HepG2 (cell line): ENCODE data around the gene WDFY1. TPM values are rescaled to one million over a fixed set of nuclear protein-coding genes. Genes with fewer than 3 reads are reported as not detected.

Experiments
- ATAC-seq: fragments of 200-7000 bp; cut with Tn5 transposase; 3 replicates; pipeline ENCODE4 v1.9.1; 2020; ENCODE audit warnings: mild to moderate bottlenecking, moderate library complexity
- BruUV-seq: library from RNA; stranded (reverse); fragments of 400-500 nt; replicated peaks from 2 replicates; lab custom pipeline; 2021; lab: Mats Ljungman, UMichigan
- CTCF ChIA-PET: fragments of 300-600 bp; formaldehyde crosslinking; extraction: SDS; loops from one replicate; lab custom pipeline; 2021; ENCODE audit warnings: low total read pairs, inconsistent platforms, low intra/inter-chr PET ratio; lab: Yijun Ruan, JAX
- POLR2A ChIA-PET: fragments of 350-600 bp; sonication (Branson Sonifier 250); formaldehyde crosslinking; loops from one replicate; lab custom pipeline; 2020; ENCODE audit warnings: antibody characterized with exemption, inconsistent platforms; lab: Yijun Ruan, JAX
- DNase-seq: peaks from one replicate; pipeline ENCODE4 v3.0.0-alpha.2; 2015; ENCODE audit warnings: low spot score
- FAIRE-seq: peaks from 3 replicates; lab custom pipeline; 2011; peaks lifted over from hg19 to GRCh38; lab: Jason Lieb, UNC
- H2AFZ ChIP-seq: one replicate; pipeline ENCODE4 v1.6.1; 2011; ENCODE audit warnings: low read length, inconsistent platforms
- H3K27ac ChIP-seq: fragments of 300-600 bp; 3 replicates; pipeline ENCODE4 v1.8.0; 2011; ENCODE audit warnings: mixed run types, mild to moderate bottlenecking, mixed read lengths, low read length, inconsistent platforms; ENCODE audit not compliant: insufficient read depth; ENCODE audit errors: extremely low read length
- H3K27me3 ChIP-seq, 2 experiments: fragments of 200-600 bp in 1 of 2; 2 replicates in 1 of 2; 3 replicates in 1 of 2; pipeline versions ENCODE4 v1.6.0 to v1.8.0; 2011; ENCODE audit warnings: low read length in 2 of 2, mild to moderate bottlenecking in 2 of 2, moderate library complexity in 2 of 2, inconsistent platforms in 1 of 2; ENCODE audit not compliant: insufficient read depth in 2 of 2, control insufficient read depth in 1 of 2
- H3K36me3 ChIP-seq, 2 experiments: fragments of 200-600 bp in 1 of 2; replicated peaks in 1 of 2; 2 replicates in 1 of 2; 3 replicates in 1 of 2; pipeline versions ENCODE4 v1.5.1 to v1.8.0; 2011; ENCODE audit warnings: low read length in 2 of 2, inconsistent platforms in 1 of 2; ENCODE audit not compliant: insufficient read depth in 2 of 2, control insufficient read depth in 1 of 2
- H3K4me1 ChIP-seq: 2 replicates; pipeline ENCODE4 v1.5.1; 2012; ENCODE audit warnings: low read length, inconsistent platforms; ENCODE audit not compliant: insufficient read depth
- H3K4me2 ChIP-seq: 2 replicates; pipeline ENCODE4 v1.6.0; 2011; ENCODE audit warnings: low read depth, low read length, inconsistent platforms
- H3K4me3 ChIP-seq, 3 experiments: fragments of 200-600 bp in 1 of 3; sonication (generic), shearing (Covaris generic) in 1 of 3; replicated peaks in 1 of 3; 2 replicates each; pipeline ENCODE4 v1.5.1; 2011 to 2016; ENCODE audit warnings: low read length in 3 of 3, inconsistent platforms in 2 of 3, low read depth in 2 of 3, mild to moderate bottlenecking in 2 of 3, control low read depth in 1 of 3, mixed read lengths in 1 of 3; ENCODE audit not compliant: insufficient read depth in 1 of 3
- H3K79me2 ChIP-seq: one replicate; pipeline ENCODE4 v1.6.1; 2011; ENCODE audit warnings: low read length, inconsistent platforms; ENCODE audit not compliant: insufficient read depth
- H3K9ac ChIP-seq: 2 replicates; pipeline ENCODE4 v1.6.0; 2011; ENCODE audit warnings: mild to moderate bottlenecking, low read depth, low read length, inconsistent platforms; ENCODE audit not compliant: insufficient read depth
- H3K9me3 ChIP-seq: 2 replicates; pipeline ENCODE4 v1.5.1; 2012; ENCODE audit warnings: mild to moderate bottlenecking, low read length
- H4K20me1 ChIP-seq: 2 replicates; pipeline ENCODE4 v1.6.0; 2011; ENCODE audit warnings: inconsistent platforms, mild to moderate bottlenecking, low read length, moderate library complexity; ENCODE audit not compliant: insufficient read depth
- ARID2 ChIP-seq: sonication (generic); formaldehyde crosslinking; IDR thresholded peaks from 2 replicates; pipeline ENCODE4 v1.8.1; 2022; ENCODE audit warnings: mild to moderate bottlenecking, missing genetic modification reagents, borderline replicate concordance
- CREB1 ChIP-seq, 2 experiments: fragments of 450-650 bp in 1 of 2; IDR thresholded peaks; 2 replicates each; pipeline ENCODE4 v1.6.1; 2016 to 2017; ENCODE audit warnings: control low read depth in 1 of 2, mild to moderate bottlenecking in 1 of 2, missing compliant biosample characterization in 1 of 2, missing genetic modification characterization in 1 of 2
- DR1 ChIP-seq: sonication (generic); formaldehyde crosslinking; IDR thresholded peaks from 2 replicates; pipeline ENCODE4 v1.8.0; 2021; ENCODE audit warnings: mild to moderate bottlenecking, missing genetic modification reagents, inconsistent platforms
- FOXA1 ChIP-seq, 2 experiments: fragments of 450-650 bp in 1 of 2; sonication (generic) in 1 of 2; formaldehyde crosslinking in 1 of 2; IDR thresholded peaks; 2 replicates each; pipeline versions ENCODE4 v1.4.0 to v1.6.1; 2016 to 2020; ENCODE audit warnings: missing genetic modification reagents in 1 of 2
- FOXM1 ChIP-seq: sonication (generic); formaldehyde crosslinking; IDR thresholded peaks from 2 replicates; pipeline ENCODE4 v1.5.0; 2020; ENCODE audit warnings: missing genetic modification reagents
- GZF1 ChIP-seq: sonication (generic); formaldehyde crosslinking; IDR thresholded peaks from 2 replicates; pipeline ENCODE4 v1.5.1; 2020; ENCODE audit warnings: mild to moderate bottlenecking, missing genetic modification reagents
- HCFC1 ChIP-seq: fragments of 150-350 bp; IDR thresholded peaks from 2 replicates; pipeline ENCODE4 v1.6.1; 2014; ENCODE audit warnings: low read depth, low read length
- MTA1 ChIP-seq: sonication (generic); formaldehyde crosslinking; IDR thresholded peaks from 2 replicates; pipeline ENCODE4 v1.4.0; 2020; ENCODE audit warnings: missing genetic modification reagents, mild to moderate bottlenecking, borderline replicate concordance
- MYC ChIP-seq: sonication (generic); formaldehyde crosslinking; IDR thresholded peaks from 2 replicates; pipeline ENCODE4 v1.9.0; 2021; ENCODE audit warnings: missing genetic modification reagents, borderline replicate concordance
- SOX6 ChIP-seq, 2 experiments: fragments of 450-650 bp in 1 of 2; sonication (generic) in 1 of 2; formaldehyde crosslinking in 1 of 2; IDR thresholded peaks; 2 replicates each; pipeline versions ENCODE4 v1.4.0 to v1.6.1; 2017 to 2020; ENCODE audit warnings: antibody characterized with exemption in 1 of 2, mild to moderate bottlenecking in 1 of 2, missing genetic modification reagents in 1 of 2
- ZNF44 ChIP-seq: sonication (generic); formaldehyde crosslinking; IDR thresholded peaks from 2 replicates; pipeline ENCODE4 v1.5.1; 2020; ENCODE audit warnings: mild to moderate bottlenecking, missing genetic modification reagents
- WGBS: methylation state at CpG from one replicate; pipeline ENCODE4 v1.1.6; 2017; ENCODE audit warnings: low lambda C conversion rate; 5-methylcytosine and 5-hydroxymethylcytosine counted together
- in situ Hi-C: cut with HindIII; loops from 2 replicates; pipeline ENCODE4 v1.10.0; 2017; ENCODE audit warnings: low pct_unique_long_range_greater_than_20kb; ENCODE audit not compliant: extremely low pct_ligation_motif_present
- intact Hi-C: fragments of 100-400 bp; cut with micrococcal nuclease; formaldehyde crosslinking; loops from one replicate; pipeline ENCODE4 v1.10.0; 2022; ENCODE audit not compliant: unreplicated experiment
- polyA plus RNA-seq, 8 experiments: library from polyadenylated mRNA; depleted of rRNA in 3 of 8; stranded (reverse) in 7 of 8; unstranded in 1 of 8; fragments of >200 nt; fragmentation: Illumina TruSeq in 4 of 8; extraction: Trizol in 4 of 8; gene quantifications; 2 replicates each; pipeline versions ENCODE4 v1.2.1 to v1.2.3, GENCODE V29; 2011 to 2016; ENCODE audit warnings: low read depth in 4 of 8, missing spikeins in 1 of 8, mixed read lengths in 1 of 8; ENCODE audit not compliant: insufficient read depth in 1 of 8
- total RNA-seq, 5 experiments: library from RNA; depleted of rRNA; stranded (reverse); fragments of >200 nt; fragmentation: Illumina TruSeq; extraction: Trizol; gene quantifications; 2 replicates each; pipeline ENCODE4 v1.2.3, GENCODE V29; 2016; ENCODE audit warnings: low read depth in 1 of 5
- TF ChIP-seq, protein P1 (sequence below): sonication (generic); formaldehyde crosslinking; IDR thresholded peaks from 2 replicates; pipeline ENCODE4 v1.4.0; 2020; ENCODE audit warnings: mild to moderate bottlenecking, missing genetic modification reagents
- TF ChIP-seq, protein P2 (sequence below): sonication (generic); formaldehyde crosslinking; IDR thresholded peaks from 2 replicates; pipeline ENCODE4 v1.5.0; 2020; ENCODE audit warnings: mild to moderate bottlenecking, missing genetic modification reagents
- TF ChIP-seq, protein P3 (sequence below): IDR thresholded peaks from 2 replicates; pipeline ENCODE4 v1.6.1; 2016

Gene WDFY1
- total and polyA plus RNA-seq, 2 of the 13 experiments (the other 11 are each of a cell fraction or from before 2014, with no cell fraction given): 77.0 to 78.4 TPM

DNA sequence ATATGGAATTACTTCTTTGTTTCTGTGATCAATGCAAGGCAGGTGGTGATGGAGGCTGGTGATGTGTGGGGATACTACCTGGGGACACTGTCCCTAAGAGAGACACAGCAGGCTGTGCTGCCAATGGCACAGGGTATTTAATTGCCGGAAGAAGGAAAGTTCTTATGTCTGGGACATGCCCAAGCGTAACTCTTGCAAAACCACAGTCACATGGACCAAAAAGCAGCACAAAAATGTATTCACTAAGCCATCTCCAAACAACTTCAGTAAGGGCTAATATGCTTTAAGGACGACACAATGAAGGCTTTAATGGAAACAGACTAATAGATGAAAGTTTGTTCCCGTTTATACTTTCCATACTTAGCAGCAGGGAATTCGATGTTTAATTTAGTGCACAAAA, 58.0 kb downstream of the WDFY1 start:
- Histone ChIP-seq H3K9ac (no peak overlapping the region), H2AFZ (no peak overlapping the region), H3K4me2 (no peak overlapping the region), H3K9me3 (no peaks in the 10 kb centered on the region), H3K4me1 (peaks cover 17% of the 10 kb centered on the region), H3K27me3 (no peaks in the 10 kb centered on the region), H3K36me3 (peaks cover 6 to 44% of the 10 kb centered on the region in 2 experiments), H3K27ac (no peak overlapping the region), H4K20me1 (no peaks in the 10 kb centered on the region)
- POLR2A ChIA-PET: no interaction called here
- BruUV-seq: no TSS peak
- ATAC-seq (no peak; the same call in 2 of the 3 replicates), DNase-seq (peak; percentile 54), FAIRE-seq (peak; percentile 66)
- WGBS: 68% methylated on average over 5 of the region's 5 CpGs
- in situ Hi-C loops: no loop called here
- CTCF ChIA-PET: no interaction called here
- no peak for TF ChIP-seq HCFC1
- no peak for TF ChIP-seq GZF1
- TF ChIP-seq MTA1 (CRISPR knock-in tag): no peak
- no peak for TF ChIP-seq MYC
- no peak for TF ChIP-seq DR1 (CRISPR knock-in tag)
- no peak for TF ChIP-seq SOX6 (IDR thresholded peaks at IDR 0.05)
- 0 out of 2 replicates have a peak, but pooled peaks have one; percentile 14 for TF ChIP-seq SOX6 (CRISPR knock-in tag; IDR thresholded peaks at IDR 0.05)
- TF ChIP-seq, protein P1, sequence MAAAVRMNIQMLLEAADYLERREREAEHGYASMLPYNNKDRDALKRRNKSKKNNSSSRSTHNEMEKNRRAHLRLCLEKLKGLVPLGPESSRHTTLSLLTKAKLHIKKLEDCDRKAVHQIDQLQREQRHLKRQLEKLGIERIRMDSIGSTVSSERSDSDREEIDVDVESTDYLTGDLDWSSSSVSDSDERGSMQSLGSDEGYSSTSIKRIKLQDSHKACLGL (CRISPR knock-in tag): no peak
- TF ChIP-seq, protein P2, sequence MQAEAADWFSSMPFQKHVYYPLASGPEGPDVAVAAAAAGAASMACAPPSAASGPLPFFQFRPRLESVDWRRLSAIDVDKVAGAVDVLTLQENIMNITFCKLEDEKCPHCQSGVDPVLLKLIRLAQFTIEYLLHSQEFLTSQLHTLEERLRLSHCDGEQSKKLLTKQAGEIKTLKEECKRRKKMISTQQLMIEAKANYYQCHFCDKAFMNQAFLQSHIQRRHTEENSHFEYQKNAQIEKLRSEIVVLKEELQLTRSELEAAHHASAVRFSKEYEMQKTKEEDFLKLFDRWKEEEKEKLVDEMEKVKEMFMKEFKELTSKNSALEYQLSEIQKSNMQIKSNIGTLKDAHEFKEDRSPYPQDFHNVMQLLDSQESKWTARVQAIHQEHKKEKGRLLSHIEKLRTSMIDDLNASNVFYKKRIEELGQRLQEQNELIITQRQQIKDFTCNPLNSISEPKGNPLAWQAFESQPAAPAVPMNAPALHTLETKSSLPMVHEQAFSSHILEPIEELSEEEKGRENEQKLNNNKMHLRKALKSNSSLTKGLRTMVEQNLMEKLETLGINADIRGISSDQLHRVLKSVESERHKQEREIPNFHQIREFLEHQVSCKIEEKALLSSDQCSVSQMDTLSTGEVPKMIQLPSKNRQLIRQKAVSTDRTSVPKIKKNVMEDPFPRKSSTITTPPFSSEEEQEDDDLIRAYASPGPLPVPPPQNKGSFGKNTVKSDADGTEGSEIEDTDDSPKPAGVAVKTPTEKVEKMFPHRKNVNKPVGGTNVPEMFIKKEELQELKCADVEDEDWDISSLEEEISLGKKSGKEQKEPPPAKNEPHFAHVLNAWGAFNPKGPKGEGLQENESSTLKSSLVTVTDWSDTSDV (CRISPR knock-in tag): no peak
- no peak for TF ChIP-seq CREB1 (IDR thresholded peaks at IDR 0.05)
- TF ChIP-seq CREB1 (CRISPR knock-in tag; IDR thresholded peaks at IDR 0.05): no peak
- TF ChIP-seq ARID2: 0 out of 2 replicates have a peak, but pooled peaks have one; percentile 40
- no peak for TF ChIP-seq FOXM1 (CRISPR knock-in tag)
- TF ChIP-seq, protein P3, sequence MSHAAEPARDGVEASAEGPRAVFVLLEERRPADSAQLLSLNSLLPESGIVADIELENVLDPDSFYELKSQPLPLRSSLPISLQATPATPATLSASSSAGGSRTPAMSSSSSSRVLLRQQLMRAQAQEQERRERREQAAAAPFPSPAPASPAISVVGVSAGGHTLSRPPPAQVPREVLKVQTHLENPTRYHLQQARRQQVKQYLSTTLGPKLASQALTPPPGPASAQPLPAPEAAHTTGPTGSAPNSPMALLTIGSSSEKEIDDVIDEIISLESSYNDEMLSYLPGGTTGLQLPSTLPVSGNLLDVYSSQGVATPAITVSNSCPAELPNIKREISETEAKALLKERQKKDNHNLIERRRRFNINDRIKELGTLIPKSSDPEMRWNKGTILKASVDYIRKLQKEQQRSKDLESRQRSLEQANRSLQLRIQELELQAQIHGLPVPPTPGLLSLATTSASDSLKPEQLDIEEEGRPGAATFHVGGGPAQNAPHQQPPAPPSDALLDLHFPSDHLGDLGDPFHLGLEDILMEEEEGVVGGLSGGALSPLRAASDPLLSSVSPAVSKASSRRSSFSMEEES (CRISPR knock-in tag): peak; percentile 66; the same call in 1 of the 2 replicates
- no peak for TF ChIP-seq FOXA1 (IDR thresholded peaks at IDR 0.05)
- TF ChIP-seq FOXA1 (CRISPR knock-in tag; IDR thresholded peaks at IDR 0.05): peak; percentile 41; the same call in 1 of the 2 replicates
- no peak for TF ChIP-seq ZNF44
- TF ChIP-seq, all 625 proteins: peak for 4
- H3K79me2 ChIP-seq: no peaks in the 10 kb centered on the region
- intact Hi-C loops: no loop called here
- no peak overlapping the region for H3K4me3 ChIP-seq
